ENCODE results near the gene NIF3L1.
A peak's percentile ranks its signal among the peaks of the same experiment; 100 is the strongest.

NIF3L1 gene

GRCh38 chr2:200888704-200889625 lies at the start of gene NIF3L1, which contains the start of gene PPIL3:
Gene NIF3L1, plus strand, starts transcription at chr2:200889371. Its CDS starts 2,573 bp downstream, at chr2:200891944.
Gene PPIL3, minus strand, starts transcription at chr2:200889077. Its CDS starts 1,462 bp downstream, at chr2:200887615.
- Histone ChIP-seq H3K9ac (ENCODE audit: low read depth, low read length) (peak within 1 kb of the TSS; percentile 98), H3K9me3 (ENCODE audit: control insufficient read depth, insufficient read depth, low read length) (no peaks in the 10 kb centered on the region), H3K27me3 (ENCODE audit: control insufficient read depth, insufficient read depth, low read length) (no peaks in the 10 kb centered on the region), H3K4me1 (ENCODE audit: control insufficient read depth, insufficient read depth, low read length) (peaks cover 5% of the 10 kb centered on the region), H3K36me3 (ENCODE audit: control insufficient read depth, insufficient read depth, low read length) (peaks cover 9% of the 10 kb centered on the region), H3K4me3 (ENCODE audit: low read depth, low read length) (peak within 1 kb of the TSS; percentile 96)

GRCh38 chr2:200839513-200839912 lies 49.7 kb upstream of the NIF3L1 start:
- H3K9ac ChIP-seq (ENCODE audit: low read depth, low read length) = no peak overlapping the region
- no peak overlapping the region for H3K4me3 ChIP-seq (ENCODE audit: low read depth, low read length)
- peaks cover 5% of the 10 kb centered on the region for H3K4me1 ChIP-seq (ENCODE audit: control insufficient read depth, insufficient read depth, low read length)
- H3K9me3 ChIP-seq (ENCODE audit: control insufficient read depth, insufficient read depth, low read length) = peaks cover 6% of the 10 kb centered on the region
- H3K27me3 ChIP-seq (ENCODE audit: control insufficient read depth, insufficient read depth, low read length) = no peaks in the 10 kb centered on the region
- H3K36me3 ChIP-seq (ENCODE audit: control insufficient read depth, insufficient read depth, low read length) = no peaks in the 10 kb centered on the region

GRCh38 chr2:200843993-200844948 lies 44.9 kb upstream of the NIF3L1 start:
- no peaks in the 10 kb centered on the region for H3K36me3 ChIP-seq (ENCODE audit: control insufficient read depth, insufficient read depth, low read length)
- H3K9me3 ChIP-seq (ENCODE audit: control insufficient read depth, insufficient read depth, low read length) = no peaks in the 10 kb centered on the region
- no peak overlapping the region for H3K9ac ChIP-seq (ENCODE audit: low read depth, low read length)
- no peaks in the 10 kb centered on the region for H3K27me3 ChIP-seq (ENCODE audit: control insufficient read depth, insufficient read depth, low read length)
- H3K4me3 ChIP-seq (ENCODE audit: low read depth, low read length) = no peak overlapping the region
- H3K4me1 ChIP-seq (ENCODE audit: control insufficient read depth, insufficient read depth, low read length) = peaks cover 3% of the 10 kb centered on the region

GRCh38 chr2:200845194-200845593 lies 44.0 kb upstream of the NIF3L1 start:
- H3K9me3 ChIP-seq (ENCODE audit: control insufficient read depth, insufficient read depth, low read length) = no peaks in the 10 kb centered on the region
- no peak overlapping the region for H3K4me3 ChIP-seq (ENCODE audit: low read depth, low read length)
- no peak overlapping the region for H3K9ac ChIP-seq (ENCODE audit: low read depth, low read length)
- H3K4me1 ChIP-seq (ENCODE audit: control insufficient read depth, insufficient read depth, low read length) = no peaks in the 10 kb centered on the region
- no peaks in the 10 kb centered on the region for H3K27me3 ChIP-seq (ENCODE audit: control insufficient read depth, insufficient read depth, low read length)
- no peaks in the 10 kb centered on the region for H3K36me3 ChIP-seq (ENCODE audit: control insufficient read depth, insufficient read depth, low read length)

- Histone ChIP-seq H3K36me3 (ENCODE audit: control insufficient read depth, insufficient read depth, low read length) (no peaks in the 10 kb centered on the region), H3K4me3 (ENCODE audit: low read depth, low read length) (no peak overlapping the region), H3K27me3 (ENCODE audit: control insufficient read depth, insufficient read depth, low read length) (no peaks in the 10 kb centered on the region), H3K9me3 (ENCODE audit: control insufficient read depth, insufficient read depth, low read length) (no peaks in the 10 kb centered on the region), H3K9ac (ENCODE audit: low read depth, low read length) (no peak overlapping the region), H3K4me1 (ENCODE audit: control insufficient read depth, insufficient read depth, low read length) (no peaks in the 10 kb centered on the region)
These were observed 43.4 kb upstream of the NIF3L1 start for GRCh38 chr2:200845669-200846325.

- Histone ChIP-seq H3K9me3 (ENCODE audit: control insufficient read depth, insufficient read depth, low read length) (no peaks in the 10 kb centered on the region), H3K4me3 (ENCODE audit: low read depth, low read length) (no peak overlapping the region), H3K9ac (ENCODE audit: low read depth, low read length) (no peak overlapping the region), H3K27me3 (ENCODE audit: control insufficient read depth, insufficient read depth, low read length) (no peaks in the 10 kb centered on the region), H3K4me1 (ENCODE audit: control insufficient read depth, insufficient read depth, low read length) (no peaks in the 10 kb centered on the region), H3K36me3 (ENCODE audit: control insufficient read depth, insufficient read depth, low read length) (peaks cover 5% of the 10 kb centered on the region)
These were observed 41.9 kb upstream of the NIF3L1 start for GRCh38 chr2:200847269-200847668.

- Histone ChIP-seq H3K9me3 (ENCODE audit: control insufficient read depth, insufficient read depth, low read length) (no peaks in the 10 kb centered on the region), H3K4me3 (ENCODE audit: low read depth, low read length) (no peak overlapping the region), H3K9ac (ENCODE audit: low read depth, low read length) (no peak overlapping the region), H3K36me3 (ENCODE audit: control insufficient read depth, insufficient read depth, low read length) (peaks cover 6% of the 10 kb centered on the region), H3K27me3 (ENCODE audit: control insufficient read depth, insufficient read depth, low read length) (no peaks in the 10 kb centered on the region), H3K4me1 (ENCODE audit: control insufficient read depth, insufficient read depth, low read length) (no peaks in the 10 kb centered on the region)
These were observed 41.2 kb upstream of the NIF3L1 start for GRCh38 chr2:200847939-200848338.

- Histone ChIP-seq H3K4me3 (ENCODE audit: low read depth, low read length) (no peak overlapping the region), H3K9me3 (ENCODE audit: control insufficient read depth, insufficient read depth, low read length) (no peaks in the 10 kb centered on the region), H3K9ac (ENCODE audit: low read depth, low read length) (no peak overlapping the region), H3K4me1 (ENCODE audit: control insufficient read depth, insufficient read depth, low read length) (no peaks in the 10 kb centered on the region), H3K27me3 (ENCODE audit: control insufficient read depth, insufficient read depth, low read length) (no peaks in the 10 kb centered on the region), H3K36me3 (ENCODE audit: control insufficient read depth, insufficient read depth, low read length) (peaks cover 17% of the 10 kb centered on the region)
These were observed 38.5 kb upstream of the NIF3L1 start for GRCh38 chr2:200850512-200851256.

GRCh38 chr2:200851398-200852248 lies 37.5 kb upstream of the NIF3L1 start:
- H3K4me3 ChIP-seq (ENCODE audit: low read depth, low read length) = no peak overlapping the region
- H3K36me3 ChIP-seq (ENCODE audit: control insufficient read depth, insufficient read depth, low read length) = peaks cover 24% of the 10 kb centered on the region
- H3K9me3 ChIP-seq (ENCODE audit: control insufficient read depth, insufficient read depth, low read length) = no peaks in the 10 kb centered on the region
- no peaks in the 10 kb centered on the region for H3K27me3 ChIP-seq (ENCODE audit: control insufficient read depth, insufficient read depth, low read length)
- H3K9ac ChIP-seq (ENCODE audit: low read depth, low read length) = no peak overlapping the region
- no peaks in the 10 kb centered on the region for H3K4me1 ChIP-seq (ENCODE audit: control insufficient read depth, insufficient read depth, low read length)

GRCh38 chr2:200852605-200853004 lies 36.6 kb upstream of the NIF3L1 start:
- peaks cover 29% of the 10 kb centered on the region for H3K36me3 ChIP-seq (ENCODE audit: control insufficient read depth, insufficient read depth, low read length)
- H3K9me3 ChIP-seq (ENCODE audit: control insufficient read depth, insufficient read depth, low read length) = no peaks in the 10 kb centered on the region
- H3K4me1 ChIP-seq (ENCODE audit: control insufficient read depth, insufficient read depth, low read length) = no peaks in the 10 kb centered on the region
- H3K27me3 ChIP-seq (ENCODE audit: control insufficient read depth, insufficient read depth, low read length) = no peaks in the 10 kb centered on the region
- H3K9ac ChIP-seq (ENCODE audit: low read depth, low read length) = no peak overlapping the region
- no peak overlapping the region for H3K4me3 ChIP-seq (ENCODE audit: low read depth, low read length)
